Mesothelial cell of epicardium (in vitro differentiated cells): ENCODE data around the gene KRTAP10-1. TPM values are rescaled to one million over a fixed set of nuclear protein-coding genes. Genes with fewer than 3 reads are reported as not detected.

Experiments used
- DNase-seq, 2 experiments: peaks; one replicate each; pipeline ENCODE4 v3.0.0; 2021; ENCODE audit warnings: low spot score in 2 of 2; ENCODE audit not compliant: unreplicated experiment in 2 of 2
- H3K27ac Mint-ChIP-seq: 2 replicates; pipeline ENCODE4 v1.8.0; 2021; ENCODE audit warnings: mixed read lengths
- H3K27me3 Mint-ChIP-seq: 2 replicates; pipeline ENCODE4 v1.8.0; 2021; ENCODE audit warnings: low read depth, mixed read lengths
- H3K36me3 Mint-ChIP-seq: 2 replicates; pipeline ENCODE4 v1.8.0; 2021; ENCODE audit warnings: mixed read lengths
- H3K4me1 Mint-ChIP-seq: 2 replicates; pipeline ENCODE4 v1.8.0; 2021; ENCODE audit warnings: mixed read lengths
- H3K4me3 Mint-ChIP-seq: 2 replicates; pipeline ENCODE4 v1.8.0; 2021; ENCODE audit warnings: mild to moderate bottlenecking, moderate library complexity, mixed read lengths
- H3K9me3 Mint-ChIP-seq: 2 replicates; pipeline ENCODE4 v1.8.0; 2021; ENCODE audit warnings: mixed read lengths
- total RNA-seq: library from RNA; stranded (reverse); gene quantifications from 3 replicates; pipeline ENCODE4 v1.2.1, GENCODE V29; 2021
- TF ChIP-seq, protein P1 (sequence below): fragments of 200-600 bp; sonication (generic); IDR thresholded peaks from one replicate; pipeline ENCODE4 v1.5.0; 2021; ENCODE audit warnings: antibody characterized with exemption; ENCODE audit not compliant: unreplicated experiment

Gene KRTAP10-1
- total RNA-seq, 1 donor from 2014 or later: not detected

DNA sequence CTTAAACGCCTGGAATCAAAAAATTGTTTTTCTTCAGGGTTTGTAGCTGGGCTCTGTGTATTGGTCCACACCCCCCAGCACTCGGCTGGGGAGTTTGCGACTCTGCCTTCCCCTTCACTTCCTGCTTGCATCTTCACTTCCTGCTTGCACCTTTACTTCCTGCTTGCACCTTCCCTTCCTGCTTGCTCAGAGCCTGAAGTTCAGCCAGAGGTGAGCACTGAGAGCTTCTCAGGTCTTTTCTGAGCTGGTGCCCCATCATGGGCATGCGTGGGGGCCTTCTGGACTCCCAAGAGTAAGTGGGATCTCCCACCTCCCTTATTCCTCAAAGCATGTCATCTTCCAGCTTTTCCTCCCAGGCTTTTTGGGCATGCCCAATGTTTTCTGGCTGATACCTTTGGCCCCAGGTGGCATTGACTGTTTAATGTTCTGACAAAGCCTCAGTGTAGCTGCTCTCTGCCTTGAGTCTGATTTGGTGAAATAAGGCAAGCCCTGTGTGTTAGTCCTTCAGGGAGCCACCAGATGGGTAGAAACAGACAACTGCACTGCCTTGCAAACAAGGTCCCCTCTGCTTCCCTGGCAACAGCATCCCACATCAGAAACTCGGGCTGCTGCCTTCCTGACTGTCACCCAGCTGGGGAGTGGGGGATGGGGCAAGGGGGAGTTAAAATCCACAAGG, 7.8 kb upstream of the KRTAP10-1 start:
- H3K9me3 Mint-ChIP-seq: peaks cover 20% of the 10 kb centered on the region
- peak overlapping the region; percentile 35 for H3K27ac Mint-ChIP-seq
- H3K4me3 Mint-ChIP-seq: no peak overlapping the region
- H3K27me3 Mint-ChIP-seq: no peaks in the 10 kb centered on the region
- TF ChIP-seq, protein P1, sequence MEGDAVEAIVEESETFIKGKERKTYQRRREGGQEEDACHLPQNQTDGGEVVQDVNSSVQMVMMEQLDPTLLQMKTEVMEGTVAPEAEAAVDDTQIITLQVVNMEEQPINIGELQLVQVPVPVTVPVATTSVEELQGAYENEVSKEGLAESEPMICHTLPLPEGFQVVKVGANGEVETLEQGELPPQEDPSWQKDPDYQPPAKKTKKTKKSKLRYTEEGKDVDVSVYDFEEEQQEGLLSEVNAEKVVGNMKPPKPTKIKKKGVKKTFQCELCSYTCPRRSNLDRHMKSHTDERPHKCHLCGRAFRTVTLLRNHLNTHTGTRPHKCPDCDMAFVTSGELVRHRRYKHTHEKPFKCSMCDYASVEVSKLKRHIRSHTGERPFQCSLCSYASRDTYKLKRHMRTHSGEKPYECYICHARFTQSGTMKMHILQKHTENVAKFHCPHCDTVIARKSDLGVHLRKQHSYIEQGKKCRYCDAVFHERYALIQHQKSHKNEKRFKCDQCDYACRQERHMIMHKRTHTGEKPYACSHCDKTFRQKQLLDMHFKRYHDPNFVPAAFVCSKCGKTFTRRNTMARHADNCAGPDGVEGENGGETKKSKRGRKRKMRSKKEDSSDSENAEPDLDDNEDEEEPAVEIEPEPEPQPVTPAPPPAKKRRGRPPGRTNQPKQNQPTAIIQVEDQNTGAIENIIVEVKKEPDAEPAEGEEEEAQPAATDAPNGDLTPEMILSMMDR: no peak
- peaks cover 9% of the 10 kb centered on the region for H3K36me3 Mint-ChIP-seq
- no peak for DNase-seq
- peaks cover 35% of the 10 kb centered on the region for H3K4me1 Mint-ChIP-seq

DNA sequence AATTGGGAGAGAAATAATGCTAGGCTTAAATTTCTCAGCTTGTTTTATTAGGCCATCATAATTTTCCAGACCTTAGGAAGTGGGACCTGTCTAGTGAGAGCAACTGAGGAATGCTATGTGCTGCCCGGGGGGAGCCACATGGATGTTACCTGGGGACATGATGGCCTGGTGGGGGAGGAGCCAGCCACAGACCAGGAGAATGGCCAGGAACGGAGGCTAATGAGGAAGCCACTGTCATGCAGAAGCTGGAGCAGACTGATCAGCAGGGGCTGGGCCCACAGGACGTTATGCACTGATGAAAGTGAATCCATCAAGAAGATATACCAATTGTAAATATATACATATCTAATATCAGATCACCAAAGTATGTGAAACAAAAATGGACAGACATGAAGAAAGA, 4.6 kb upstream of the KRTAP10-1 start:
- Mint-ChIP-seq H3K4me1 (peaks cover 16% of the 10 kb centered on the region), H3K36me3 (peaks cover 9% of the 10 kb centered on the region), H3K4me3 (no peak overlapping the region), H3K27me3 (no peaks in the 10 kb centered on the region), H3K27ac (no peak overlapping the region), H3K9me3 (peaks cover 20% of the 10 kb centered on the region)
- TF ChIP-seq, protein P1: no peak
- DNase-seq: no peak

DNA sequence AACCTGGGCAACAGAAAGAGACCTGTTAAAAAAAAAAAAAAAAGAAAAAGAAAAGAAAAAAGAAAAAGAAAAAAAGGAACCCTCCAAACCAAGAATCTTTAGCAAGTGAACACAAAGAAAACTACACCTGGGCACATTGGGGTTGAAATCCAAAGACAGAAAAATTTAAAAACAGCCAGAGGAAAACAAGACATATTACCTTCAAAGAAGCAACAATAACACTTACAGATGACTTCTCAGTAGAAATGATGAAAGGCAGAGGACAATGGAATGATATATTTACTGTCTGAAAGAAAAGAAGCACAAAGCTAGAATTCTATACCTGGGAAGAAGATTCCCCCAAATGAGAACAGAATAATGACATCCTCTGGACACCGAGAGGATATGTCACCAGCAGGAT, 2.7 kb upstream of the KRTAP10-1 start:
- H3K27me3 Mint-ChIP-seq: no peaks in the 10 kb centered on the region
- no peak for DNase-seq
- peaks cover 9% of the 10 kb centered on the region for H3K36me3 Mint-ChIP-seq
- TF ChIP-seq, protein P1: no peak
- H3K9me3 Mint-ChIP-seq: peaks cover 19% of the 10 kb centered on the region
- peaks cover 1% of the 10 kb centered on the region for H3K4me1 Mint-ChIP-seq
- H3K27ac Mint-ChIP-seq: no peak overlapping the region
- no peak overlapping the region for H3K4me3 Mint-ChIP-seq

DNA sequence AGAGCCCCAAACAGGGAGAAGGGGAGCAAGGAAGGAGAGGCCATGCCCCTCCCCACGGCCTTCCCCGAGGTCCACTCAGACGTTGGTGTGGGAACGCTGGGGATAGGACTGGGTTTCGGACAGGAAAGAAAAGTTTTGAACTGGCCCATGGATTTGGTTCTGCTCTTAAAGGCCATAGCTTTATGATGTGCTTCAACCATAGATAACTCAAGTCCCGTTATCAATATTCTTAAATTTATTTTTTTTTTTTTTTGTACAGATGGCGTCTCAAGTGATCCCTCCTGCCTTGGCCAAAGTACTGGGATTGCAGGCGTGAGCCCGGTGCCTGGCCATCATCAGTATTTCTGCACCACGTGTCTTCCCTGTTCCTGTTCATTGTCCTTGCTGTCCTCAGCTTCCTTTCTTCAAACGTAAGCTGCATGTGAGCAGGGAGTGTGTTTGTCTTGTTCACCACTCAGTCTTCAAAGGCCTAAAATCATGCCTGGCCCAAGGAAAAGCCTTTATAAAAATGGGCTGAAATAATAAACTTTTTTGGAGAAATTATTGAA, 820 bp upstream of the KRTAP10-1 start:
- H3K27me3 Mint-ChIP-seq: no peaks in the 10 kb centered on the region
- TF ChIP-seq, protein P1: no peak
- DNase-seq: no peak
- peaks cover 10% of the 10 kb centered on the region for H3K9me3 Mint-ChIP-seq
- H3K36me3 Mint-ChIP-seq: peaks cover 2% of the 10 kb centered on the region
- no peak overlapping the region for H3K27ac Mint-ChIP-seq
- no peak overlapping the region for H3K4me3 Mint-ChIP-seq
- H3K4me1 Mint-ChIP-seq: no peaks in the 10 kb centered on the region

DNA sequence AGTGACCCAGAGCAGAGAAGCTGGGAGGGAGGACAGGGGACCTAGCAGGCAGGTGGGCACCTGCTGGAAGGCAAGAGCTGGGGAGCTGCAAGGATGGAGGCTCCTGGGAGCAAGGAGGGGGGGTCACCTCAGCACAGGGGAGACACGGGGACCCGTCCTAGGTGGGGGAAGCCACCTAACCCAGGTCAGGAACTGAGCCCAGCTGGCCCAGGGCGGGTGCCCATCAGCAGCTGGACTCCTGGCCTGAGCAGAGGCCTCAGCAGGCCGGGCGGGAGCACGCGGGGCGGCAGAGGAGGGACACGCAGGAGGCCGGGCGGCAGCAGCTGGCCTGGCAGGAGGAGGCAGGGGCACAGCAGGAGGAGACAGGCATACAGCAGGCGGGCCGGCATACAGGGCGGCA, 949 bp downstream of the KRTAP10-1 start:
- Mint-ChIP-seq H3K36me3 (no peaks in the 10 kb centered on the region), H3K27me3 (no peaks in the 10 kb centered on the region), H3K9me3 (peaks cover 5% of the 10 kb centered on the region), H3K27ac (no peak overlapping the region), H3K4me3 (no peak overlapping the region), H3K4me1 (no peaks in the 10 kb centered on the region)
- TF ChIP-seq, protein P1: no peak
- DNase-seq: no peak
